ENCODE results near the gene CAST.

DNA sequence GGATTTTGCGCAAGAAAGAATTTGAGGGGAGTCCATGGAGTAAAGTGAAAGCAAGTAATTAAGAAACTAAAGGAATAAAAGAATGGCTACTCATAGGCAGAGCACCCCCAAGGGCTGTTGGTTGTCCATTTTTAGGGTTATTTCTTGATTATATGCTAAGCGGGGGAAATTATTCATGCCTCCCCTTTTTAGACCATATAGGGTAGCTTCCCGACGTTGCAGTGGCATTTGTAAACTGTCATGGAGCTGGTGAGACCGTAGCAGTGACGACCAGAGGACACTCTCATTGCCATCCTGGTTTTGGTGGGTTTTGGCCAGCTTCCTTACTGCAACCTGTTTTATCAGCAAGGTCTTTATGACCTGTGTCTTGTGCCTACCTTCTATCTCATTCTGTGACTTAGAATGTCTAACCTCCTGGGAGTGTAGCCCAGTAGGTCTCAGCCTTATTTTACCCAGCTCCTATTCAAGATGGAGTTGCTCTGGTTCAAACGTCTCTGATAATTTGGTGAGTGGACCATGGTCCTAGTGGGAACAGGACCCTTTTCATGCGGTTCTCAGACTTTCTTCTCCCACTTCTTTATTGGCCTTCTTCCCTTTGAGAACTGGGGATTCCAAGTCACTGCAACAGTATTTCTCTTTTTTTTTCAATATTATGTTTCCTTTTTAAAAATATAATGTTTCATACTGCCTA is 146.8 kb downstream of the CAST start:
- no peak for TF ChIP-seq CTCF (IDR thresholded peaks at IDR 0.05)
- TF ChIP-seq POLR2A (IDR thresholded peaks at IDR 0.05): no peak
- no peak for TF ChIP-seq POLR2AphosphoS5 (IDR thresholded peaks at IDR 0.05)
